Skeletal muscle tissue (tissue), 4 donors: Measurements from ENCODE around the gene LRP1B. TPM values are rescaled to one million over a fixed set of nuclear protein-coding genes. Genes with fewer than 3 reads are reported as not detected.

Experiments used
- H3K27ac ChIP-seq: one replicate; pipeline ENCODE4 v1.7.0; 2013; ENCODE audit warnings: mild to moderate bottlenecking, low read depth, low read length, inconsistent platforms
- H3K27me3 ChIP-seq, 3 donors: one replicate each; pipeline ENCODE4 v1.7.0; 2013; ENCODE audit warnings: low read length in 3 of 3; ENCODE audit not compliant: control insufficient read depth in 3 of 3, insufficient read depth in 3 of 3
- H3K36me3 ChIP-seq, 3 donors: one replicate each; pipeline ENCODE4 v1.7.0; 2013; ENCODE audit warnings: low read length in 3 of 3; ENCODE audit not compliant: control insufficient read depth in 3 of 3, insufficient read depth in 3 of 3
- H3K4me1 ChIP-seq, 3 donors: one replicate each; pipeline ENCODE4 v1.7.0; 2013; ENCODE audit warnings: low read length in 3 of 3, mild to moderate bottlenecking in 3 of 3; ENCODE audit not compliant: control insufficient read depth in 3 of 3, insufficient read depth in 3 of 3
- H3K4me3 ChIP-seq, 3 donors: one replicate each; pipeline ENCODE4 v1.7.0; 2013; ENCODE audit warnings: low read length in 3 of 3
- H3K9ac ChIP-seq, 3 donors: one replicate each; pipeline ENCODE4 v1.7.0; 2013; ENCODE audit warnings: low read length in 3 of 3, mild to moderate bottlenecking in 3 of 3, moderate library complexity in 2 of 3, low read depth in 1 of 3
- H3K9me3 ChIP-seq, 3 donors: one replicate each; pipeline ENCODE4 v1.7.0; 2013; ENCODE audit warnings: low read length in 3 of 3; ENCODE audit not compliant: control insufficient read depth in 3 of 3
- total RNA-seq: library from RNA; depleted of rRNA; stranded (reverse); fragments of >200 nt; gene quantifications from one replicate; pipeline ENCODE4 v1.2.3, GENCODE V29; 2014
- donor health status: Osteomylitis.

Gene LRP1B
- total RNA-seq, 1 donor from 2014 or later, result 2.6 TPM

DNA sequence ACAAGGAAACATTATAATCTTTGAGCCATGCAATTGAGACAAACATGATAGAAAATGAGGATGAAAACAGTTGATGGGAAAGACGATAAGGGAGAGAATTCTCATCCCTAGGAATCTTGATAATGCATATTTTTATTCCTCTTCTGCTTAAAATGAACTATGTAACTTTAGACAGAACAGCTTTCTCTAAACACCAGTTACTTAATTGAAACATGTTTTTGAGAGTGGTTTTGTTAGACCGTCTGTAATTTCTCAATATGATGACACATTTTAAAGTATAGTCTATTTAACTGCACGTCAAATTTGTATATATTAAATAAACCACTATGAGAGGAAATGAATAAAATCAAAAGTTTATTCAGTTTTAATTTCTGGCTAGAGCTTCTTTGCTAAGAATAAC, 1896.7 kb downstream of the LRP1B start:
- H3K9ac ChIP-seq, result no peak overlapping the region
- H3K36me3 ChIP-seq, result no peaks in the 10 kb centered on the region
- H3K4me1 ChIP-seq, result no peaks in the 10 kb centered on the region

GRCh38 chr2:140210963-140211362, 1919.9 kb downstream of the LRP1B start:
- no peaks in the 10 kb centered on the region for H3K4me1 ChIP-seq
- no peaks in the 10 kb centered on the region for H3K9me3 ChIP-seq
- no peaks in the 10 kb centered on the region for H3K27me3 ChIP-seq
- H3K27ac ChIP-seq, result no peak overlapping the region
- H3K36me3 ChIP-seq, result no peaks in the 10 kb centered on the region
- no peak overlapping the region for H3K4me3 ChIP-seq
- H3K9ac ChIP-seq, result no peak overlapping the region

More for the DNA sequence above, 1896.7 kb downstream of the LRP1B start:
- H3K27ac ChIP-seq, result no peak overlapping the region
- no peaks in the 10 kb centered on the region for H3K9me3 ChIP-seq
- H3K27me3 ChIP-seq, result no peaks in the 10 kb centered on the region
- H3K4me3 ChIP-seq, result no peak overlapping the region

- Histone ChIP-seq H3K27me3 (no peaks in the 10 kb centered on the region), H3K27ac (no peak overlapping the region), H3K9me3 (no peaks in the 10 kb centered on the region), H3K4me3 (no peak overlapping the region), H3K36me3 (no peaks in the 10 kb centered on the region), H3K9ac (no peak overlapping the region), H3K4me1 (no peaks in the 10 kb centered on the region)
These were observed 1925.7 kb downstream of the LRP1B start for GRCh38 chr2:140205093-140205492.

DNA sequence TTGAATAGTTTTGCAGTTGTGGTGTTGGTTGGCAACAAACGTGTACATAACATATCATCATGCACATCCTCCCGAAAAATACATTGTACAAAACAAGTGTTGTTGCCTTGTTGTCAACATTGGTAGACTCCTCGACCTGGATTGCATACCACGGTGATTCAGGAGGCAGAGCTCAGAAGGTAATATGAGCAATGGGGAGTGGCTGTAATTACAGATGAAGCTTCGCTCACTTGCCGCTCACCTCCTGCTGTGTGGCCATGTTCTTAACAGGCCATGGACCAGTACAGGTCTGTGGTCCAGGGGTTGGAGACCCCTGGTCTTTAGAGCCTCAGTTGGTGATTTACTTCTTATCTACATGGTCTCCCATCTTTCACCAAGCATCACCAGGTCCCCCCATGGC, 1927.5 kb downstream of the LRP1B start:
- Histone ChIP-seq H3K4me3 (no peak overlapping the region), H3K4me1 (no peaks in the 10 kb centered on the region), H3K27me3 (no peaks in the 10 kb centered on the region), H3K9me3 (no peaks in the 10 kb centered on the region), H3K9ac (no peak overlapping the region), H3K27ac (no peak overlapping the region), H3K36me3 (no peaks in the 10 kb centered on the region)

GRCh38 chr2:140201572-140201971, 1929.2 kb downstream of the LRP1B start:
- Histone ChIP-seq H3K9ac (no peak overlapping the region), H3K4me3 (no peak overlapping the region), H3K9me3 (no peaks in the 10 kb centered on the region), H3K36me3 (no peaks in the 10 kb centered on the region), H3K27ac (no peak overlapping the region), H3K4me1 (no peaks in the 10 kb centered on the region), H3K27me3 (no peaks in the 10 kb centered on the region)

GRCh38 chr2:140200764-140201163, 1930.1 kb downstream of the LRP1B start:
- no peak overlapping the region for H3K4me3 ChIP-seq
- H3K4me1 ChIP-seq, result no peaks in the 10 kb centered on the region
- H3K9ac ChIP-seq, result no peak overlapping the region
- no peaks in the 10 kb centered on the region for H3K36me3 ChIP-seq
- no peak overlapping the region for H3K27ac ChIP-seq
- H3K27me3 ChIP-seq, result no peaks in the 10 kb centered on the region
- H3K9me3 ChIP-seq, result no peaks in the 10 kb centered on the region

DNA sequence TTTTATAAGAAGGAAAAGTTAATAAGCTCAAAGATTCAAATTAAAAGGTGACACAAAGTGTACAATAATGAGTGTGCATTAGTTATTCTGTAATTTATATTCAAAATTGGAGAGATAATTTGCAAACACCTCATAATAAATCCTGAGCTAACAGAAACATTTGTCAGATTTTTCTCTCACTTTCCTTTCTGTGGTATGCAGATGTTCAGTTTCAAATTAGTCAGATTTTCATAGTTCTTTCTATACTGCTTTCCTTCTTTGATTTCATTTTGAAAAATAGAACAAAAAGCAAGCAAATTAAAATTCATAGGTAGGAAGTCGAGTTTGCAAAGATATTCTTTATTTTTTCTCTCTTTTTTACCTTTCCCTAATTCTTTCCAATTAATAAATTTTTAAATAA, 1930.5 kb downstream of the LRP1B start:
- no peak overlapping the region for H3K27ac ChIP-seq
- H3K36me3 ChIP-seq, result no peaks in the 10 kb centered on the region
- no peak overlapping the region for H3K4me3 ChIP-seq

DNA sequence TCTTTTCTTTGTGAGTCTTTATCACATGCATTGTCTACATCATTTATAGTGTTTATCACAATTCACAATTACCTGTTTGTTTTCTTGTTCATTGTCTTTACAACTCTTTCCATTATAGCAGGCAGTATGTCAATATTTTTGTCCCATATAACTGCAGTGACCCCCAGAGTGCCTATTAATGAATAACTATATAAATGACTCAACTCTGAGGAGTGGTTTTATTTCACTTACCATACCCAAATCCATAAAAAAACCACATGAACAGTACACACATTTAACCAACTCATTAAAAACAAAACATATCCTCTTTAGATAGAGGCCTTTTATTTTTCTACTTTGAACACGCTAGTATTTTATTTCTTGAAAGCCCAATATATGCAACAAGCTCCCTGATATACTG, 1931.5 kb downstream of the LRP1B start:
- H3K27me3 ChIP-seq, result no peaks in the 10 kb centered on the region
- H3K9ac ChIP-seq, result no peak overlapping the region
- H3K9me3 ChIP-seq, result no peaks in the 10 kb centered on the region
- H3K27ac ChIP-seq, result no peak overlapping the region
- no peaks in the 10 kb centered on the region for H3K4me1 ChIP-seq
- no peaks in the 10 kb centered on the region for H3K36me3 ChIP-seq
- no peak overlapping the region for H3K4me3 ChIP-seq

More for the DNA sequence above, 1930.5 kb downstream of the LRP1B start:
- Histone ChIP-seq H3K9ac (no peak overlapping the region), H3K9me3 (no peaks in the 10 kb centered on the region), H3K4me1 (no peaks in the 10 kb centered on the region), H3K27me3 (no peaks in the 10 kb centered on the region)

DNA sequence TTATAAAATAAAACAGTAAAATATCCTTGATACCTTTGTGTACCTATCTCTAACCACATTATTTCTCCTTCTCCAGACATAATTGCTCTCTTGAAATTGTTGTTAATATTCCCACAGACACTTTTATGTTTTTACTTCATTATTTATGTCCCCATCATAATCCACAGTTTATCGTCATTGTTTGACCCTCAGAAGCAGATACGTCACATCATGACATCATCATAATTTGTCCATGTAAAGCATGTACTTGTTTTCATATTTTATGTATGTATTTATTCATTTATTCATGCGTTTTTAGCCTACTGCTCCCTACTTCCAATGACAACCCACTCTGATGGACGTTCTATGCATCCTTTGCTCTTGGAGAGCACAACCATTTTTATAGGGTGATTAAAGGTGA, 1943.7 kb downstream of the LRP1B start:
- H3K36me3 ChIP-seq, result no peaks in the 10 kb centered on the region
- no peak overlapping the region for H3K9ac ChIP-seq
- no peaks in the 10 kb centered on the region for H3K9me3 ChIP-seq
- no peaks in the 10 kb centered on the region for H3K27me3 ChIP-seq
- H3K27ac ChIP-seq, result no peak overlapping the region
- H3K4me1 ChIP-seq, result no peaks in the 10 kb centered on the region
- H3K4me3 ChIP-seq, result no peak overlapping the region

- Histone ChIP-seq H3K4me3 (no peak overlapping the region), H3K9me3 (no peaks in the 10 kb centered on the region), H3K9ac (no peak overlapping the region), H3K27me3 (no peaks in the 10 kb centered on the region), H3K4me1 (no peaks in the 10 kb centered on the region), H3K36me3 (no peaks in the 10 kb centered on the region), H3K27ac (no peak overlapping the region)
These were observed 1944.5 kb downstream of the LRP1B start for GRCh38 chr2:140186313-140186712.

- Histone ChIP-seq H3K27ac (no peak overlapping the region), H3K4me3 (no peak overlapping the region), H3K4me1 (no peaks in the 10 kb centered on the region), H3K36me3 (no peaks in the 10 kb centered on the region), H3K9ac (no peak overlapping the region), H3K9me3 (no peaks in the 10 kb centered on the region), H3K27me3 (no peaks in the 10 kb centered on the region)
These were observed 1945.7 kb downstream of the LRP1B start for GRCh38 chr2:140185076-140185475.
